KG1 (cell line): ENCODE results near the gene PTGIS.

Experiments
- DNase-seq: peaks from one replicate; lab custom pipeline; 2025; lab: John Stamatoyannopoulos, UW

The PTGIS gene

GRCh38 chr20:49560186-49560585 is 7.8 kb downstream of the PTGIS start:
- no peak for DNase-seq

GRCh38 chr20:49559411-49560081 is 8.4 kb downstream of the PTGIS start:
- DNase-seq: no peak

GRCh38 chr20:49558826-49559225 is 9.1 kb downstream of the PTGIS start:
- no peak for DNase-seq

GRCh38 chr20:49557449-49557848 is 10.5 kb downstream of the PTGIS start:
- no peak for DNase-seq

GRCh38 chr20:49556621-49557020 is 11.3 kb downstream of the PTGIS start:
- no peak for DNase-seq

GRCh38 chr20:49549801-49550551 is 18.0 kb downstream of the PTGIS start:
- DNase-seq: no peak

GRCh38 chr20:49548371-49548947 is 19.5 kb downstream of the PTGIS start:
- DNase-seq: no peak

- DNase-seq: no peak
Observed at GRCh38 chr20:49545572-49545971, 22.4 kb downstream of the PTGIS start.

- no peak for DNase-seq
Observed at GRCh38 chr20:49544535-49544934, 23.4 kb downstream of the PTGIS start.

GRCh38 chr20:49543858-49544437 is 24.0 kb downstream of the PTGIS start:
- no peak for DNase-seq

GRCh38 chr20:49543071-49543857 is 24.7 kb downstream of the PTGIS start:
- no peak for DNase-seq

GRCh38 chr20:49542514-49542991 is 25.4 kb downstream of the PTGIS start:
- no peak for DNase-seq

- peak; percentile 63 for DNase-seq
Observed at GRCh38 chr20:49541733-49542513, 26.0 kb downstream of the PTGIS start.

GRCh38 chr20:49540687-49541435 is 27.1 kb downstream of the PTGIS start:
- no peak for DNase-seq

- DNase-seq: no peak
Observed at GRCh38 chr20:49540232-49540620, 27.7 kb downstream of the PTGIS start.

- no peak for DNase-seq
Observed at GRCh38 chr20:49539481-49540231, 28.3 kb downstream of the PTGIS start.

- no peak for DNase-seq
Observed at GRCh38 chr20:49538950-49539349, 29.0 kb downstream of the PTGIS start.

GRCh38 chr20:49534255-49534712 is 33.7 kb downstream of the PTGIS start:
- peak; percentile 13 for DNase-seq

- no peak for DNase-seq
Observed at GRCh38 chr20:49532285-49532946, 35.5 kb downstream of the PTGIS start.
